ENCODE data around the gene SEZ6. TPM values are rescaled to one million over a fixed set of nuclear protein-coding genes. Genes with fewer than 3 reads are reported as not detected.

The SEZ6 gene
- total and polyA plus RNA-seq, 2 donors (not counting 1 experiment from before 2014, with no cell fraction given): not detected

DNA sequence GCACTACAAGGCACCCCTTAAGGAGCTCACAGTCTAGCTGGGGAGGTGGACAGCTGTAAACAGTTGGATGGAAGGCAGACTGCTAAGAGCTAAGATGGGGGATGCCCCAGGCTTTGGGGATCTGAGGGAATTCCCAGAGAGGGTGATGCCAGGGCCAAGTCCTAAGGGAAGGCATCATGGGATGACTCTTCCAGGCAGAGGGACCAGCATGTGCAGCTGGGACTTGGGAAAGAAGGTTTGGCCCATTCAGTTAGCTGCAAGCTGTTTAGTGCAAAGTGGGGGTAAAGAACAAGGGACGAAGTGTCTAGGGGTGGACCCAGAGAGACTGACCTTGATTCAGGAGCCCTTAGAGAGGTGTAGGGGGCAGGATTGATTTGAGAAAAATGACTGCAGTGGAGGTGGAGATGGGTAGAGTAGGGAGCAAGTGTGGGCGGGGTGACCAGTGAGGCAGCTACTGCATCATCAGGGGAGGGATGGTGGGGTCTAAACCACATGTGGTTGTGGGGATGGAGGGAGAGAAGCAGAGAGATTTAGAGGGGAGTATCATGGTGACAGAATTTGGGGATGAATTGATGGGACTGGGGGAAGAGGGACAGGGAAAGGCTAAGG, 27.4 kb downstream of the SEZ6 start:
- no peaks in the 10 kb centered on the region for H3K4me1 ChIP-seq (ENCODE audit: control insufficient read depth, extremely low read depth, insufficient read depth, low read length)
- no peak overlapping the region for H3K4me3 ChIP-seq (replicated peaks in 1 of 4; ENCODE audit: control extremely low read depth in 1 of 4, insufficient read depth in 1 of 4, low read depth in 3 of 4, low read length in 4 of 4)
- no peak overlapping the region for H3K27ac ChIP-seq (ENCODE audit: insufficient read depth, low read length)
- no peaks in the 10 kb centered on the region for H3K79me2 ChIP-seq (ENCODE audit: control insufficient read depth, insufficient read depth, low read length)
- H3K9ac ChIP-seq (ENCODE audit: insufficient read depth, low read length): no peak overlapping the region
- no peak overlapping the region for H3K4me2 ChIP-seq (ENCODE audit: extremely low read depth, insufficient read depth, low read length)
- no peak overlapping the region for H2AFZ ChIP-seq (ENCODE audit: low read length)
- no peak for TF ChIP-seq EZH2 (IDR thresholded peaks at IDR 0.05; ENCODE audit: low read length, missing control alignments)
- TF ChIP-seq, protein P1, sequence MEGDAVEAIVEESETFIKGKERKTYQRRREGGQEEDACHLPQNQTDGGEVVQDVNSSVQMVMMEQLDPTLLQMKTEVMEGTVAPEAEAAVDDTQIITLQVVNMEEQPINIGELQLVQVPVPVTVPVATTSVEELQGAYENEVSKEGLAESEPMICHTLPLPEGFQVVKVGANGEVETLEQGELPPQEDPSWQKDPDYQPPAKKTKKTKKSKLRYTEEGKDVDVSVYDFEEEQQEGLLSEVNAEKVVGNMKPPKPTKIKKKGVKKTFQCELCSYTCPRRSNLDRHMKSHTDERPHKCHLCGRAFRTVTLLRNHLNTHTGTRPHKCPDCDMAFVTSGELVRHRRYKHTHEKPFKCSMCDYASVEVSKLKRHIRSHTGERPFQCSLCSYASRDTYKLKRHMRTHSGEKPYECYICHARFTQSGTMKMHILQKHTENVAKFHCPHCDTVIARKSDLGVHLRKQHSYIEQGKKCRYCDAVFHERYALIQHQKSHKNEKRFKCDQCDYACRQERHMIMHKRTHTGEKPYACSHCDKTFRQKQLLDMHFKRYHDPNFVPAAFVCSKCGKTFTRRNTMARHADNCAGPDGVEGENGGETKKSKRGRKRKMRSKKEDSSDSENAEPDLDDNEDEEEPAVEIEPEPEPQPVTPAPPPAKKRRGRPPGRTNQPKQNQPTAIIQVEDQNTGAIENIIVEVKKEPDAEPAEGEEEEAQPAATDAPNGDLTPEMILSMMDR (conservative IDR thresholded peaks at IDR 0.05 in 1 of 2, IDR thresholded peaks at IDR 0.05 in 1 of 2; ENCODE audit: low read depth in 1 of 2, low read length in 2 of 2): no peak
- H4K20me1 ChIP-seq (ENCODE audit: control insufficient read depth, extremely low read depth, insufficient read depth, low read length): no peaks in the 10 kb centered on the region
- no peaks in the 10 kb centered on the region for H3K9me3 ChIP-seq (ENCODE audit: control insufficient read depth, insufficient read depth, low read depth, low read length)
- peaks cover 16% of the 10 kb centered on the region for H3K27me3 ChIP-seq (ENCODE audit: control insufficient read depth, insufficient read depth, low read length)
- H3K36me3 ChIP-seq (ENCODE audit: control insufficient read depth, insufficient read depth, low read length): no peaks in the 10 kb centered on the region
- no peak for DNase-seq (ENCODE audit: low read depth in 2 of 2)

DNA sequence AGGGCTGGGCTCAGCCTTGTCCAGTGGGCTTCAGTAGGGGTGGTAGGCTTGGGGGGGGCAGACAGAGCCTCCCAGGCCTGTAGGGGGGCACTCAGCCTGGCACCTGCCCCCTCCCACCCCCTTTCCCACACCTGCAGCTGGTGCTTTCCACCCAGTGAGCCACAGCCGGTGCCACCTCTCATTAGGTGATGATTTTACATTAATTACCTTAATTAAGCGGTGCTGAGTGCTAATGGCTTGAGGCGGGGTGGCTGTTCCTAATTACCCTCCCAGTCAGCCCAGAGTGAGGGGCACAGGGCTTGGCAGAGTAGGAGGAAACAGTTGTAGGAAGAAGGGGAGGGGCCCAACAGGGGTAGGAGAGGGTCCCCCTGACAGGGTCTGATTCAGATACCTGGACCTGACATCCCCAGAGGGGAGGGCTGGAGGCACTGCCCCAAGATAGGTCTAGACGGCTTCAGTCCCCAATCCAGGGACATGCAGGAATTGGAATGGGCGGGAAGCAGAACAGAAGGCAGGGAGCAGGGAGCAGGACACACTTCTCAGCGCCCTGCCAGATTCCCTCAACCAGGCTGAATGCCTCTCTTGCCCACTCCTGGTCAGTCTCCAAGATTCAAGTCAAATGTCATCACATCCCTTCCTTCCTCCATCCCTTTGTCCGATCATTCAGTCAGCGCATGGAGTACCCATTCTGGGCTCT, 28.0 kb downstream of the SEZ6 start:
- peaks cover 20% of the 10 kb centered on the region for H3K27me3 ChIP-seq (ENCODE audit: control insufficient read depth, insufficient read depth, low read length)
- H3K36me3 ChIP-seq (ENCODE audit: control insufficient read depth, insufficient read depth, low read length): no peaks in the 10 kb centered on the region
- no peak overlapping the region for H3K27ac ChIP-seq (ENCODE audit: insufficient read depth, low read length)

DNA sequence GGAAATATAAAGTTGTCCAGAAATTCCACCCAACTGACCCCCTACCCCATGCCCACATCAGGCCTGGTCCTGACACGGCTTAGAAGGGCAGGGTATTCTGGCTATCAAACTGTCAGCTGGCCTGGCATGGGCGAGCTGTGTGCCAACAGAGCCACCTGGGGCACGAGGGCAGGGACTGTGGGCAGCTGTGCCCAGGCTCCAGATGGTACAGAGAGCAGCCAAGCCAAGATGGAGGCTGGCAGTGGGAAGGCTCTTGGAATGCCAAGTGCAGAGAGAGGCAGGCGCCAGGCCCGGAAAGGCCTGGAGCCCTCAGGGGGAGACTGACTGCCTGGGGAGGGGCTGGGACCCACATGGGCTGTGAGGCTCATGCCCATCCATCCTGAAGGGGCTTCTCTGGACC, 30.2 kb downstream of the SEZ6 start:
- peaks cover 27% of the 10 kb centered on the region for H3K27me3 ChIP-seq (ENCODE audit: control insufficient read depth, insufficient read depth, low read length)

More for the DNA sequence above, 28.0 kb downstream of the SEZ6 start:
- no peak overlapping the region for H3K4me2 ChIP-seq (ENCODE audit: extremely low read depth, insufficient read depth, low read length)
- H2AFZ ChIP-seq (ENCODE audit: low read length): no peak overlapping the region
- no peaks in the 10 kb centered on the region for H3K79me2 ChIP-seq (ENCODE audit: control insufficient read depth, insufficient read depth, low read length)
- no peak overlapping the region for H3K4me3 ChIP-seq (replicated peaks in 1 of 4; ENCODE audit: control extremely low read depth in 1 of 4, insufficient read depth in 1 of 4, low read depth in 3 of 4, low read length in 4 of 4)
- H3K9ac ChIP-seq (ENCODE audit: insufficient read depth, low read length): no peak overlapping the region
- no peaks in the 10 kb centered on the region for H4K20me1 ChIP-seq (ENCODE audit: control insufficient read depth, extremely low read depth, insufficient read depth, low read length)
- DNase-seq (ENCODE audit: low read depth in 2 of 2): no peak
- H3K9me3 ChIP-seq (ENCODE audit: control insufficient read depth, insufficient read depth, low read depth, low read length): no peaks in the 10 kb centered on the region
- H3K4me1 ChIP-seq (ENCODE audit: control insufficient read depth, extremely low read depth, insufficient read depth, low read length): no peaks in the 10 kb centered on the region
- TF ChIP-seq EZH2 (IDR thresholded peaks at IDR 0.05; ENCODE audit: low read length, missing control alignments): no peak
- TF ChIP-seq, protein P1 (conservative IDR thresholded peaks at IDR 0.05 in 1 of 2, IDR thresholded peaks at IDR 0.05 in 1 of 2; ENCODE audit: low read depth in 1 of 2, low read length in 2 of 2): no peak

More for the DNA sequence above, 30.2 kb downstream of the SEZ6 start:
- no peaks in the 10 kb centered on the region for H3K79me2 ChIP-seq (ENCODE audit: control insufficient read depth, insufficient read depth, low read length)
- no peak for DNase-seq (ENCODE audit: low read depth in 2 of 2)
- no peak overlapping the region for H3K4me3 ChIP-seq (replicated peaks in 1 of 4; ENCODE audit: control extremely low read depth in 1 of 4, insufficient read depth in 1 of 4, low read depth in 3 of 4, low read length in 4 of 4)
- no peak overlapping the region for H2AFZ ChIP-seq (ENCODE audit: low read length)
- H3K4me1 ChIP-seq (ENCODE audit: control insufficient read depth, extremely low read depth, insufficient read depth, low read length): no peaks in the 10 kb centered on the region
- no peak overlapping the region for H3K9ac ChIP-seq (ENCODE audit: insufficient read depth, low read length)
- no peaks in the 10 kb centered on the region for H3K9me3 ChIP-seq (ENCODE audit: control insufficient read depth, insufficient read depth, low read depth, low read length)
- no peak overlapping the region for H3K27ac ChIP-seq (ENCODE audit: insufficient read depth, low read length)
- no peaks in the 10 kb centered on the region for H3K36me3 ChIP-seq (ENCODE audit: control insufficient read depth, insufficient read depth, low read length)
- no peak for TF ChIP-seq EZH2 (IDR thresholded peaks at IDR 0.05; ENCODE audit: low read length, missing control alignments)
- TF ChIP-seq, protein P1 (conservative IDR thresholded peaks at IDR 0.05 in 1 of 2, IDR thresholded peaks at IDR 0.05 in 1 of 2; ENCODE audit: low read depth in 1 of 2, low read length in 2 of 2): no peak
- H3K4me2 ChIP-seq (ENCODE audit: extremely low read depth, insufficient read depth, low read length): no peak overlapping the region
- H4K20me1 ChIP-seq (ENCODE audit: control insufficient read depth, extremely low read depth, insufficient read depth, low read length): no peaks in the 10 kb centered on the region
